OCI-LY3 (cell line): Measurements from ENCODE around the gene CDCA3.

Source experiments
- H2AFZ ChIP-seq: fragments of 200-600, 300-600 bp; shearing (Covaris generic); 2 replicates; pipeline ENCODE4 v1.6.0; 2014; ENCODE audit warnings: antibody characterized with exemption, low read depth, low read length
- H3K27ac ChIP-seq: fragments of 200-600, 300-600 bp; sonication (generic); 2 replicates; pipeline ENCODE4 v1.5.1; 2014; ENCODE audit warnings: mild to moderate bottlenecking, low read length, moderate library complexity, mixed read lengths
- H3K27me3 ChIP-seq: fragments of 200-600, 300-600 bp; sonication (generic); 2 replicates; pipeline ENCODE4 v1.6.1; 2014; ENCODE audit warnings: low read depth, low read length, mixed read lengths
- H3K36me3 ChIP-seq: fragments of 200-600, 300-600 bp; sonication (generic); replicated peaks from 2 replicates; pipeline ENCODE3; 2014; ENCODE audit warnings: low read depth, low read length, mixed read lengths
- H3K4me1 ChIP-seq: fragments of 300-600, 200-600 bp; sonication (generic); 2 replicates; pipeline ENCODE4 v1.6.1; 2014; ENCODE audit warnings: low read length, mixed read lengths
- H3K4me2 ChIP-seq: fragments of 200-600, 300-600 bp; sonication (generic); 2 replicates; pipeline ENCODE4 v1.6.1; 2014; ENCODE audit warnings: low read length, mixed read lengths
- H3K4me3 ChIP-seq: fragments of 300-600, 200-600 bp; sonication (generic); 2 replicates; pipeline ENCODE4 v1.5.1; 2014; ENCODE audit warnings: antibody characterized with exemption, mild to moderate bottlenecking, low read length, moderate library complexity
- H3K79me2 ChIP-seq: fragments of 300-600, 200-600 bp; shearing (Covaris generic); 2 replicates; pipeline ENCODE4 v1.6.1; 2014; ENCODE audit warnings: mild to moderate bottlenecking, low read length, mixed read lengths
- H3K9ac ChIP-seq: fragments of 300-600, 200-600 bp; shearing (Covaris generic); 2 replicates; pipeline ENCODE4 v1.6.0; 2014; ENCODE audit warnings: mild to moderate bottlenecking, low read length, moderate library complexity
- H3K9me3 ChIP-seq: fragments of 200-600, 300-600 bp; shearing (Covaris generic); 2 replicates; pipeline ENCODE4 v1.6.1; 2014; ENCODE audit warnings: low read length, mixed read lengths; ENCODE audit not compliant: insufficient read depth
- H4K20me1 ChIP-seq: fragments of 200-600, 300-600 bp; sonication (generic); 2 replicates; pipeline ENCODE4 v1.6.1; 2016; ENCODE audit warnings: low read length, mixed read lengths; ENCODE audit not compliant: insufficient read depth
- EZH2phosphoT487 ChIP-seq: fragments of 200-600 bp; shearing (Covaris generic); IDR thresholded peaks from 2 replicates; pipeline ENCODE4 v1.6.1; 2018; ENCODE audit warnings: antibody characterized with exemption, mixed run types, low read depth
- TF ChIP-seq, protein P1 (sequence below): fragments of 200-600, 300-600 bp; sonication (generic); IDR thresholded peaks from 2 replicates; pipeline ENCODE4 v1.5.1; 2014; ENCODE audit warnings: antibody characterized with exemption, low read length, low read depth

CDCA3 gene

DNA sequence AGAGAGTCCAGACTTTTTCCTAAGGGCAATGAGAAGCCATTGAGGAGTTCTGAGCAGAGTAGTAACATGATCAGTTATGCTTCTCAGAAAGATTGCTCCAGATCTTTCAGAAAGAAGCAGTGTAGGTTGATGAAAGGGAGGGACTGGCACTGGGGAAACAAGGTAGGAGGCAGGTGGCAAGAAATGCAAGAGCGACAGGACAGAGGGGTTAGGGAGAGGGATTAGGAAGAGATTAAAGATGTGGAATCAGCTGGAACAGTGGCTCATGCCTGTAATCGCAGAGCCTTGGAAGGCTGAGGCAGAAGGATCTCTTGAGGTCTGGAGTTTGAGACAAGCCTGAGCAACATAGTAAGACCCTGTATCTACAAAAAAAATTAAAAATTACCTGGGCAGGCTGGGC lies 3.4 kb downstream of the CDCA3 start:
- Histone ChIP-seq H3K9ac (no peak overlapping the region), H3K4me3 (no peak overlapping the region), H3K79me2 (peaks cover 18% of the 10 kb centered on the region), H3K27me3 (no peaks in the 10 kb centered on the region), H3K27ac (no peak overlapping the region), H3K4me2 (no peak overlapping the region), H3K4me1 (peaks cover 26% of the 10 kb centered on the region), H2AFZ (no peak overlapping the region), H3K9me3 (no peaks in the 10 kb centered on the region), H4K20me1 (no peaks in the 10 kb centered on the region), H3K36me3 (peaks cover 44% of the 10 kb centered on the region)
- TF ChIP-seq, protein P1, sequence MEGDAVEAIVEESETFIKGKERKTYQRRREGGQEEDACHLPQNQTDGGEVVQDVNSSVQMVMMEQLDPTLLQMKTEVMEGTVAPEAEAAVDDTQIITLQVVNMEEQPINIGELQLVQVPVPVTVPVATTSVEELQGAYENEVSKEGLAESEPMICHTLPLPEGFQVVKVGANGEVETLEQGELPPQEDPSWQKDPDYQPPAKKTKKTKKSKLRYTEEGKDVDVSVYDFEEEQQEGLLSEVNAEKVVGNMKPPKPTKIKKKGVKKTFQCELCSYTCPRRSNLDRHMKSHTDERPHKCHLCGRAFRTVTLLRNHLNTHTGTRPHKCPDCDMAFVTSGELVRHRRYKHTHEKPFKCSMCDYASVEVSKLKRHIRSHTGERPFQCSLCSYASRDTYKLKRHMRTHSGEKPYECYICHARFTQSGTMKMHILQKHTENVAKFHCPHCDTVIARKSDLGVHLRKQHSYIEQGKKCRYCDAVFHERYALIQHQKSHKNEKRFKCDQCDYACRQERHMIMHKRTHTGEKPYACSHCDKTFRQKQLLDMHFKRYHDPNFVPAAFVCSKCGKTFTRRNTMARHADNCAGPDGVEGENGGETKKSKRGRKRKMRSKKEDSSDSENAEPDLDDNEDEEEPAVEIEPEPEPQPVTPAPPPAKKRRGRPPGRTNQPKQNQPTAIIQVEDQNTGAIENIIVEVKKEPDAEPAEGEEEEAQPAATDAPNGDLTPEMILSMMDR = no peak
- no peak for TF ChIP-seq EZH2phosphoT487

DNA sequence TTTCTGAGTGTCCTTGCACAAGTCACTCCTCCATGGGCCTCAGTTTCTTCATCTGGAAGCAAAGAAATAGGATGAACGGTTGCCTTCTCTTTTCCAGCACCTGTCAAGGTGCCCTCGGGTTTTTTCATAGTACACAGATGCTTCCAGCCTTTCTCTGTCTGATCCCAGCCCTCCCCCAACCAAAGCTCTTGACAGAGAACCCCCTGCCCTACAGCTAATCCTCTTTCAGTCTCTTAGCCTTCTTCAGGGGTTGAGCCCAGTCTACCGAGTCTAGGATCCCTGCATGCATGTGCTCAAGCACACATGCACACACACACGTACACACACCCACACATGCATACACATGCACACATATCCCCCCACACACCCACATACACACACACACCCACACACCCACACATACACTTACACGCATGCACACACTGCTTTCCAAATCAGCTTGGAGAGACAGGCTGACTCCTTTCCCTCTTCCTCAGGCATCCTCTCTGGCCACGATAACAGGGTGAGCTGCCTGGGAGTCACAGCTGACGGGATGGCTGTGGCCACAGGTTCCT lies 4.7 kb downstream of the CDCA3 start:
- no peak for TF ChIP-seq EZH2phosphoT487
- TF ChIP-seq, protein P1 = no peak
- no peak overlapping the region for H3K4me3 ChIP-seq
- H4K20me1 ChIP-seq = no peaks in the 10 kb centered on the region
- H3K27me3 ChIP-seq = no peaks in the 10 kb centered on the region
- H3K27ac ChIP-seq = no peak overlapping the region
- no peak overlapping the region for H3K9ac ChIP-seq
- H3K9me3 ChIP-seq = no peaks in the 10 kb centered on the region
- peaks cover 28% of the 10 kb centered on the region for H3K4me1 ChIP-seq
- no peak overlapping the region for H3K4me2 ChIP-seq
- peaks cover 18% of the 10 kb centered on the region for H3K79me2 ChIP-seq
- no peak overlapping the region for H2AFZ ChIP-seq
- H3K36me3 ChIP-seq = peaks cover 44% of the 10 kb centered on the region

DNA sequence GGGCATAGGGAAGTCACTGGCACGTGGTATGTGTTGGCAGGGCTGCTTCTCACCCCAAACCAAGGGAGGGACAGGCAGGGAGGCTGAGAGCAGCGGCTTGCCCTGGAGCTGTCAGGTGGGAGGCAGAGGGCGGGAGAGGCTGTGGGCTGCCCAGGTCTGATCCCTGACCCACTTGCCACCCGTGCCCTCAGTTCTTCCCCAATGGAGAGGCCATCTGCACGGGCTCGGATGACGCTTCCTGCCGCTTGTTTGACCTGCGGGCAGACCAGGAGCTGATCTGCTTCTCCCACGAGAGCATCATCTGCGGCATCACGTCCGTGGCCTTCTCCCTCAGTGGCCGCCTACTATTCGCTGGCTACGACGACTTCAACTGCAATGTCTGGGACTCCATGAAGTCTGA lies 5.7 kb downstream of the CDCA3 start:
- Histone ChIP-seq H3K9me3 (no peaks in the 10 kb centered on the region), H3K27me3 (no peaks in the 10 kb centered on the region), H4K20me1 (no peaks in the 10 kb centered on the region), H3K4me1 (peaks cover 38% of the 10 kb centered on the region), H3K79me2 (peaks cover 11% of the 10 kb centered on the region), H3K27ac (no peak overlapping the region), H3K4me2 (no peak overlapping the region), H2AFZ (no peak overlapping the region), H3K4me3 (no peak overlapping the region), H3K36me3 (peaks cover 44% of the 10 kb centered on the region), H3K9ac (no peak overlapping the region)
- TF ChIP-seq, protein P1 = no peak
- TF ChIP-seq EZH2phosphoT487 = no peak

DNA sequence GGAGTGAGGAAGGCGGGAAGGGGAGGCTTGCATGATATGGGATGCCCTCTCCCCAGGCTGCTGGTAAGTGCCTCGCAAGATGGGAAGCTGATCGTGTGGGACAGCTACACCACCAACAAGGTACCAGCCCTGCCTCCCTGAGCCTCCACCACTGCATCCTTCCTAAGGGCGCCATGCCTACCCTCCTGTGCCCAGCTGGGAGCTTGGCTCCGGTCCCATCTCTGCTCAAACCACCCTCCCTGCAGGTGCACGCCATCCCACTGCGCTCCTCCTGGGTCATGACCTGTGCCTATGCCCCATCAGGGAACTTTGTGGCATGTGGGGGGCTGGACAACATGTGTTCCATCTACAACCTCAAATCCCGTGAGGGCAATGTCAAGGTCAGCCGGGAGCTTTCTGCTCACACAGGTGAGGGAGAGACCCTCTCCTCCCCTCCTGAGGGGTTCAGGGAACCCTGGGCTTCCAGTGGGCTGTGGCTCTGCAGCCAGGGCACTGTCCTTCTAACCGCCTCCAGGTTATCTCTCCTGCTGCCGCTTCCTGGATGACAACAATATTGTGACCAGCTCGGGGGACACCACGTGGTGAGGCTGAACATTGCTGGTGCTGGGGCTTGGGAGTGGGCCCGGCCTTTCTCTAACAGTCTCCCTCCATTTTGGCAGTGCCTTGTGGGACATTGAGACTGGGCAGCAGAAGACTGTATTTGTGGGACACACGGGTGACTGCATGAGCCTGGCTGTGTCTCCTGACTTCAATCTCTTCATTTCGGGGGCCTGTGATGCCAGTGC lies 7.8 kb downstream of the CDCA3 start:
- no peak overlapping the region for H3K4me2 ChIP-seq
- H3K27me3 ChIP-seq = no peaks in the 10 kb centered on the region
- H3K9ac ChIP-seq = no peak overlapping the region
- H3K79me2 ChIP-seq = no peaks in the 10 kb centered on the region
- peaks cover 38% of the 10 kb centered on the region for H3K4me1 ChIP-seq
- no peaks in the 10 kb centered on the region for H3K9me3 ChIP-seq
- no peaks in the 10 kb centered on the region for H4K20me1 ChIP-seq
- no peak overlapping the region for H3K4me3 ChIP-seq
- H3K27ac ChIP-seq = no peak overlapping the region
- H2AFZ ChIP-seq = no peak overlapping the region
- peaks cover 29% of the 10 kb centered on the region for H3K36me3 ChIP-seq
- TF ChIP-seq EZH2phosphoT487 = no peak
- TF ChIP-seq, protein P1 = peak; percentile 18
